ENCODE measurements around the gene TMF1. TPM values are rescaled to one million over a fixed set of nuclear protein-coding genes. Genes with fewer than 3 reads are reported as not detected.

Gene TMF1
- 8.9 and 15.3 TPM in 2 replicates for total RNA-seq (2014; rRNA removed; shearing (Covaris generic))

- DNase-seq: peak; percentile 90
- Histone ChIP-seq H3K27me3 (ENCODE audit: control insufficient read depth, insufficient read depth, low read length) (no peaks in the 10 kb centered on the region), H3K4me3 (ENCODE audit: insufficient read depth, low read depth, low read length) (peak within 1 kb of the TSS; percentile 91), H3K36me3 (replicated peaks; ENCODE audit: control insufficient read depth, insufficient read depth, low read length) (peaks cover 7% of the 10 kb centered on the region)
Measured at GRCh38 chr3:69051756-69052471, at the start of gene TMF1. TMF1 (minus strand) TSS chr3:69052333; CDS start chr3:69052086, 247 bp downstream.

- Histone ChIP-seq H3K36me3 (replicated peaks; ENCODE audit: control insufficient read depth, insufficient read depth, low read length) (no peaks in the 10 kb centered on the region), H3K27me3 (ENCODE audit: control insufficient read depth, insufficient read depth, low read length) (no peaks in the 10 kb centered on the region), H3K4me3 (ENCODE audit: insufficient read depth, low read depth, low read length) (no peak overlapping the region)
- DNase-seq: no peak
Measured at GRCh38 chr3:69099576-69099975, 47.4 kb upstream of the TMF1 start.

GRCh38 chr3:69097407-69098086 lies 45.4 kb upstream of the TMF1 start:
- Histone ChIP-seq H3K4me3 (ENCODE audit: insufficient read depth, low read depth, low read length) (no peak overlapping the region), H3K27me3 (ENCODE audit: control insufficient read depth, insufficient read depth, low read length) (no peaks in the 10 kb centered on the region), H3K36me3 (replicated peaks; ENCODE audit: control insufficient read depth, insufficient read depth, low read length) (no peaks in the 10 kb centered on the region)
- DNase-seq: no peak

- no peaks in the 10 kb centered on the region for H3K27me3 ChIP-seq (ENCODE audit: control insufficient read depth, insufficient read depth, low read length)
- no peak for DNase-seq
- no peak overlapping the region for H3K4me3 ChIP-seq (ENCODE audit: insufficient read depth, low read depth, low read length)
- H3K36me3 ChIP-seq (replicated peaks; ENCODE audit: control insufficient read depth, insufficient read depth, low read length): no peaks in the 10 kb centered on the region
Measured at GRCh38 chr3:69096299-69096698, 44.2 kb upstream of the TMF1 start.

- H3K36me3 ChIP-seq (replicated peaks; ENCODE audit: control insufficient read depth, insufficient read depth, low read length): no peaks in the 10 kb centered on the region
- no peaks in the 10 kb centered on the region for H3K27me3 ChIP-seq (ENCODE audit: control insufficient read depth, insufficient read depth, low read length)
- DNase-seq: no peak
- H3K4me3 ChIP-seq (ENCODE audit: insufficient read depth, low read depth, low read length): no peak overlapping the region
Measured at GRCh38 chr3:69095636-69096035, 43.5 kb upstream of the TMF1 start.

- DNase-seq: no peak
- H3K27me3 ChIP-seq (ENCODE audit: control insufficient read depth, insufficient read depth, low read length): no peaks in the 10 kb centered on the region
- no peaks in the 10 kb centered on the region for H3K36me3 ChIP-seq (replicated peaks; ENCODE audit: control insufficient read depth, insufficient read depth, low read length)
- no peak overlapping the region for H3K4me3 ChIP-seq (ENCODE audit: insufficient read depth, low read depth, low read length)
Measured at GRCh38 chr3:69094467-69095205, 42.5 kb upstream of the TMF1 start.

- no peak for DNase-seq
- no peaks in the 10 kb centered on the region for H3K27me3 ChIP-seq (ENCODE audit: control insufficient read depth, insufficient read depth, low read length)
- no peak overlapping the region for H3K4me3 ChIP-seq (ENCODE audit: insufficient read depth, low read depth, low read length)
- H3K36me3 ChIP-seq (replicated peaks; ENCODE audit: control insufficient read depth, insufficient read depth, low read length): no peaks in the 10 kb centered on the region
Measured at GRCh38 chr3:69092030-69092516, 39.9 kb upstream of the TMF1 start.

- Histone ChIP-seq H3K27me3 (ENCODE audit: control insufficient read depth, insufficient read depth, low read length) (no peaks in the 10 kb centered on the region), H3K4me3 (ENCODE audit: insufficient read depth, low read depth, low read length) (no peak overlapping the region), H3K36me3 (replicated peaks; ENCODE audit: control insufficient read depth, insufficient read depth, low read length) (no peaks in the 10 kb centered on the region)
- no peak for DNase-seq
Measured at GRCh38 chr3:69091389-69092029, 39.4 kb upstream of the TMF1 start.

GRCh38 chr3:69090021-69090420 lies 37.9 kb upstream of the TMF1 start:
- DNase-seq: no peak
- Histone ChIP-seq H3K36me3 (replicated peaks; ENCODE audit: control insufficient read depth, insufficient read depth, low read length) (no peaks in the 10 kb centered on the region), H3K4me3 (ENCODE audit: insufficient read depth, low read depth, low read length) (no peak overlapping the region), H3K27me3 (ENCODE audit: control insufficient read depth, insufficient read depth, low read length) (no peaks in the 10 kb centered on the region)

- Histone ChIP-seq H3K36me3 (replicated peaks; ENCODE audit: control insufficient read depth, insufficient read depth, low read length) (no peaks in the 10 kb centered on the region), H3K4me3 (ENCODE audit: insufficient read depth, low read depth, low read length) (no peak overlapping the region), H3K27me3 (ENCODE audit: control insufficient read depth, insufficient read depth, low read length) (no peaks in the 10 kb centered on the region)
- no peak for DNase-seq
Measured at GRCh38 chr3:69088063-69088462, 35.9 kb upstream of the TMF1 start.

GRCh38 chr3:69087030-69087791 lies 35.1 kb upstream of the TMF1 start:
- Histone ChIP-seq H3K4me3 (ENCODE audit: insufficient read depth, low read depth, low read length) (no peak overlapping the region), H3K27me3 (ENCODE audit: control insufficient read depth, insufficient read depth, low read length) (no peaks in the 10 kb centered on the region), H3K36me3 (replicated peaks; ENCODE audit: control insufficient read depth, insufficient read depth, low read length) (no peaks in the 10 kb centered on the region)
- no peak for DNase-seq

- no peak for DNase-seq
- no peaks in the 10 kb centered on the region for H3K36me3 ChIP-seq (replicated peaks; ENCODE audit: control insufficient read depth, insufficient read depth, low read length)
- H3K4me3 ChIP-seq (ENCODE audit: insufficient read depth, low read depth, low read length): peak overlapping the region; percentile 88
- H3K27me3 ChIP-seq (ENCODE audit: control insufficient read depth, insufficient read depth, low read length): no peaks in the 10 kb centered on the region
Measured at GRCh38 chr3:69085833-69086722, 33.9 kb upstream of the TMF1 start.

GRCh38 chr3:69085168-69085832 lies 33.2 kb upstream of the TMF1 start:
- Histone ChIP-seq H3K27me3 (ENCODE audit: control insufficient read depth, insufficient read depth, low read length) (no peaks in the 10 kb centered on the region), H3K36me3 (replicated peaks; ENCODE audit: control insufficient read depth, insufficient read depth, low read length) (no peaks in the 10 kb centered on the region), H3K4me3 (ENCODE audit: insufficient read depth, low read depth, low read length) (peak overlapping the region; percentile 88)
- peak; percentile 55 for DNase-seq

Measured in H7 (cell line).